GM18873 (cell line): ENCODE measurements around the gene INSYN2A.

Experiments used
- ATAC-seq: cut with Tn5 transposase; IDR thresholded peaks from one replicate; pipeline ENCODE4 v1.9.1; 2021; ENCODE audit warnings: mild to moderate bottlenecking, moderate library complexity, moderate number of reproducible peaks; ENCODE audit not compliant: unreplicated experiment, low FRiP score

Gene INSYN2A

GRCh38 chr10:127154831-127155620, 41.4 kb downstream of the INSYN2A start:
- no peak for ATAC-seq

- ATAC-seq, result no peak
These were observed 43.2 kb downstream of the INSYN2A start for GRCh38 chr10:127153181-127153580.

GRCh38 chr10:127151981-127152699, 44.3 kb downstream of the INSYN2A start:
- ATAC-seq, result no peak

- no peak for ATAC-seq
These were observed 44.9 kb downstream of the INSYN2A start for GRCh38 chr10:127151541-127151940.

DNA sequence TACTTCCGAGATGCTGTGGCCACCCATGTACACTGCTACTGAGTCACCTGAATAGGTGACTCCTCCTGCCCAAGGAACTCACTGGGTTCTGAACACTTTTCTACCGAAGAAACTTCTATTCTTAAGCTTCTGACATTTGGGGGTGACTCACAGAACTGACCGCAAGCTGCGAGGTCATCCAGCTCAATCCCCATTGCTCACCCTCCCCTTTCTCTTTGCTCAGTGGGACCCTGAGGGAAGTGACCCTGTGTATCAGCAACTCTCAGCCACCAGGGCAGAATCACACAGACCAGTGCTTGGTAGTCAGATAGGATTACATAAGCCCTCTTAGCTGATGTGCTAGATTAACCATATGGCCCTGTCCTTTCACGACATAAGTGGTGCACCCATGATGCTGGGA, 46.3 kb downstream of the INSYN2A start:
- no peak for ATAC-seq

- ATAC-seq, result no peak
These were observed 46.8 kb downstream of the INSYN2A start for GRCh38 chr10:127149501-127150081.

DNA sequence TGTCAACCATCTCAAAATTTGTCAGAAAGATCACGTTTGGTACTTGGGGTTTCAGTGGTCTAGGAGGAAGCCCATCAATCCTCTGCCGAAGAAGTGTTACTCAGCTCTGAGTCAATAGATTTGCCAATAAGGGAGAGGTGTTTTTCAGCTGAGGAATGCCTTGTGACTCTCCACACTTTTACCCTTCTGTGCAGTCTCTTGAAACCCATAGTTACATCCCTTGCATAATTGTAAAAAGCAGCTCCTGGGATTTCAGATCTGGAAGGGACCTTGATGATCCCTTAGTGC, 47.5 kb downstream of the INSYN2A start:
- ATAC-seq, result no peak

GRCh38 chr10:127148066-127148932, 48.1 kb downstream of the INSYN2A start:
- ATAC-seq, result no peak

- ATAC-seq, result no peak
These were observed 49.7 kb downstream of the INSYN2A start for GRCh38 chr10:127146661-127147060.
